HL-60 (cell line): ENCODE results near the gene SNX5.
"Not testable (repeated sequence)": the region's sequence is repeated elsewhere in the genome, so short reads cannot be mapped to it uniquely, and the experiment has no call there.

Experiments
- DNase-seq, 2 experiments: peaks; one replicate each; pipeline ENCODE4 v3.0.0-alpha.2; 2010 to 2020; ENCODE audit warnings: low read depth in 1 of 2, low spot score in 1 of 2
- H3K27ac ChIP-seq: fragments of 250-450 bp; sonication (Bioruptor Pico); replicated peaks from 2 replicates; pipeline ENCODE4 v1.5.1; 2020; ENCODE audit warnings: mild to moderate bottlenecking, moderate library complexity
- H3K27me3 ChIP-seq: fragments of 250-450 bp; sonication (Bioruptor Pico); 2 replicates; pipeline ENCODE4 v1.5.1; 2021; ENCODE audit warnings: mild to moderate bottlenecking, moderate library complexity; ENCODE audit not compliant: insufficient read depth, poor library complexity, severe bottlenecking
- H3K4me3 ChIP-seq: replicated peaks from 2 replicates; pipeline ENCODE4 v1.5.1; 2011; ENCODE audit warnings: mild to moderate bottlenecking, control low read depth, low read length; ENCODE audit not compliant: insufficient read depth
- CTCF ChIP-seq: IDR thresholded peaks from one replicate; pipeline ENCODE4 v1.5.1; 2011; ENCODE audit warnings: low read length, control low read depth, inconsistent platforms; ENCODE audit not compliant: insufficient read depth
- GABPA ChIP-seq: IDR thresholded peaks from 2 replicates; pipeline ENCODE4 v1.6.1; 2012; ENCODE audit warnings: low read depth
- POLR2AphosphoS5 ChIP-seq: IDR thresholded peaks from 2 replicates; pipeline ENCODE4 v1.6.1; 2012; ENCODE audit warnings: low read depth
- SPI1 ChIP-seq: IDR thresholded peaks from 2 replicates; pipeline ENCODE4 v1.6.1; 2012; ENCODE audit warnings: low read depth, mild to moderate bottlenecking, borderline replicate concordance
- TF ChIP-seq, protein P1 (sequence below): IDR thresholded peaks from 2 replicates; pipeline ENCODE4 v1.6.1; 2012; ENCODE audit warnings: low read depth; ENCODE audit not compliant: insufficient replicate concordance

The SNX5 gene

GRCh38 chr20:17960400-17960885 is 8.2 kb downstream of the SNX5 start:
- H3K27me3 ChIP-seq, DNase-seq, H3K4me3 ChIP-seq: not testable (repeated sequence)
- peak overlapping the region; percentile 2; the same call in 1 of the 2 replicates for H3K27ac ChIP-seq

DNA sequence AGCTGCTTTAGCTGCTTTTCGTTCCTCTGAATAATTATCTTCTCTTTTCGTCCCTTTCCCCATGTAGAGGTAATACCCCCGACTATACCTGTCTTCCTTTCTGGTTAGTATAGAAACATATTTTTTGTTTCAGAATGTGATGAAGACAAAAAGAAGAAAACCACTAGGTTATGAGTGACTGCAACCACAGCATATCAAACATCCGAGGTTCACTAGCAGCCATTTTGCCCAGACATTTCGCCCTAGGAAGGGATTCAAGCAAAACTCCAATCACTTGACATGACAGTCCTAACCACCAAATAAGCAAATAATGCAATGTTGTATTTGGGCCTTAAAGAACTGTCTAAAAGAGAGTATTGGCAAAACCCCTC is 9.4 kb downstream of the SNX5 start:
- no peak for DNase-seq

DNA sequence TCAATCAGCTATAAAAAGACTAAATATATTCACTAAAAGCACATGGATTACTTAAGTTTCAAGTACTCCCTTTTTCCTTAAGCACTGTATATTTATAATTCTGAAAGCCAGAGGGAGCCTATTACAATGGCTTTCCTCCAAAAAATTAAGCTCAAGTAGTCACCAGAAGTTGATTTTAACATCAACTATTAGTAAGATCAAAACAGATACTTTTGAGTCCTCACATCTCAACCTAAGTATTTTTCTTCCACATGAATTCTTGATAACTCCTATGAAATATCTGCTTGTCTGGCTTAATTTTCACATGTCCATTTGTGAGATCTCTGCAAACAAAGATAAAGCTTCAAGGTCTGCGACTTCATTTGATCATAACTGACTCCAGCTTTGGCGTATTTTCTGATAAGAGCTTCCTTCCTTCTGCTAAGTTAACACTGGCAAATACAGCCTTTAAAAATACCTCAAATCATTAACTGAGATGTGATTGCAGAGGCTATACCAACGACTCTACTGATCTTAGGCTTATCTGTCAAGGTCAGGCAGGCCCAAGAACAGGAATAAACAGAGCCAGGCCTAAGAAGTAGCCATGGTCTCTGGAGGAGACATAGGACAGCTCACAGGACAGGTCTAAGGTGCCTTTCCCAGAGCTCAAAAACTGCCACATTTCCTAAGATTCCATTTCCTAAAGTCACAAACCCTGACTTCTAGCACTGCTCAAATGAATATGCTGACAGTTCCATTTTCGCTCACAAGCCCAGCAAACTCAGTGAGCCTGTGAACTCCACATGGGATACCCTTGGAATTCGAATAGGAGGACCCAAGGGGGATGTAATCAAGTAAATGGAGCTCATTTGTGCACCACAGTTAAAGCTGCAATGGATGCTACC is 10.0 kb downstream of the SNX5 start:
- TF ChIP-seq CTCF, result no peak
- no peak for TF ChIP-seq GABPA
- no peak for TF ChIP-seq POLR2AphosphoS5
- TF ChIP-seq, protein P1, sequence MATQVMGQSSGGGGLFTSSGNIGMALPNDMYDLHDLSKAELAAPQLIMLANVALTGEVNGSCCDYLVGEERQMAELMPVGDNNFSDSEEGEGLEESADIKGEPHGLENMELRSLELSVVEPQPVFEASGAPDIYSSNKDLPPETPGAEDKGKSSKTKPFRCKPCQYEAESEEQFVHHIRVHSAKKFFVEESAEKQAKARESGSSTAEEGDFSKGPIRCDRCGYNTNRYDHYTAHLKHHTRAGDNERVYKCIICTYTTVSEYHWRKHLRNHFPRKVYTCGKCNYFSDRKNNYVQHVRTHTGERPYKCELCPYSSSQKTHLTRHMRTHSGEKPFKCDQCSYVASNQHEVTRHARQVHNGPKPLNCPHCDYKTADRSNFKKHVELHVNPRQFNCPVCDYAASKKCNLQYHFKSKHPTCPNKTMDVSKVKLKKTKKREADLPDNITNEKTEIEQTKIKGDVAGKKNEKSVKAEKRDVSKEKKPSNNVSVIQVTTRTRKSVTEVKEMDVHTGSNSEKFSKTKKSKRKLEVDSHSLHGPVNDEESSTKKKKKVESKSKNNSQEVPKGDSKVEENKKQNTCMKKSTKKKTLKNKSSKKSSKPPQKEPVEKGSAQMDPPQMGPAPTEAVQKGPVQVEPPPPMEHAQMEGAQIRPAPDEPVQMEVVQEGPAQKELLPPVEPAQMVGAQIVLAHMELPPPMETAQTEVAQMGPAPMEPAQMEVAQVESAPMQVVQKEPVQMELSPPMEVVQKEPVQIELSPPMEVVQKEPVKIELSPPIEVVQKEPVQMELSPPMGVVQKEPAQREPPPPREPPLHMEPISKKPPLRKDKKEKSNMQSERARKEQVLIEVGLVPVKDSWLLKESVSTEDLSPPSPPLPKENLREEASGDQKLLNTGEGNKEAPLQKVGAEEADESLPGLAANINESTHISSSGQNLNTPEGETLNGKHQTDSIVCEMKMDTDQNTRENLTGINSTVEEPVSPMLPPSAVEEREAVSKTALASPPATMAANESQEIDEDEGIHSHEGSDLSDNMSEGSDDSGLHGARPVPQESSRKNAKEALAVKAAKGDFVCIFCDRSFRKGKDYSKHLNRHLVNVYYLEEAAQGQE, result no peak
- no peak for TF ChIP-seq SPI1
- H3K27ac ChIP-seq, result 0 out of 2 replicates have a peak overlapping the region, but pooled peaks have one; percentile 1
- H3K4me3 ChIP-seq, result no peak overlapping the region
- DNase-seq, result no peak
- no peaks in the 10 kb centered on the region for H3K27me3 ChIP-seq

More for the DNA sequence above, 9.4 kb downstream of the SNX5 start:
- no peak overlapping the region for H3K27ac ChIP-seq
- no peak for TF ChIP-seq POLR2AphosphoS5
- TF ChIP-seq, protein P1, result no peak
- H3K4me3 ChIP-seq, result no peak overlapping the region
- H3K27me3 ChIP-seq, result no peaks in the 10 kb centered on the region

GRCh38 chr20:17957505-17958363 is 10.9 kb downstream of the SNX5 start:
- no peak overlapping the region for H3K4me3 ChIP-seq
- TF ChIP-seq, protein P1, result no peak
- TF ChIP-seq POLR2AphosphoS5, result no peak
- no peak for TF ChIP-seq GABPA
- no peak for TF ChIP-seq SPI1
- no peak for TF ChIP-seq CTCF
- H3K27me3 ChIP-seq, result no peaks in the 10 kb centered on the region
- no peak overlapping the region for H3K27ac ChIP-seq
- no peak for DNase-seq
